ENCODE measurements around the gene COL4A6.

The COL4A6 gene

DNA sequence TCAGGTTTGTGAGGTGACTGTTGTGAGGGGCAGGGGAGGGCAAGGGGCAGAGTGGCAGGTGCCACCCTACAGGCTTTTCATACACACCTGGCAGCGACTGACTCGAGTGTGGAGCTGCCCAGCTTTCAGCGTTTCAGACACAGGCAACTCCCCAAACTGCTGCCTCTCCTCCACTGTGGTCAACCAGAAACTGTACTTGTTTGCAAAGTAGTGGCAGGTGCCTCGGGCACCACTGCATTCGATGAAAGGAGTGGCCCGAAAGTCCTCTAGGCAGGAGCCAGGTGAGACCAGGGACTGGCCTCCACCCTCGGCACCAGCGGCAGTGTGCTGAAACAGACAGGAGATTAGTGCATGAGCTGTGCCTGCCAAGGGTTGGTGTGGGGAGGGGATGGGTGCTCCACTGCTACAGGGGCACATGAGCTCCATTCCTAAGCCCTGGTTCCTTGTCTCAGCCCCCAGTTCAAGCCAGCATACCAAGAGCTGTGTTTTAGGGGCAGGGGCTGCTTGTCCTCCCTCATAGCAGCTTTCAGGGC is 281.2 kb downstream of the COL4A6 start:
- no peak for DNase-seq (ENCODE audit: low spot score)

DNA sequence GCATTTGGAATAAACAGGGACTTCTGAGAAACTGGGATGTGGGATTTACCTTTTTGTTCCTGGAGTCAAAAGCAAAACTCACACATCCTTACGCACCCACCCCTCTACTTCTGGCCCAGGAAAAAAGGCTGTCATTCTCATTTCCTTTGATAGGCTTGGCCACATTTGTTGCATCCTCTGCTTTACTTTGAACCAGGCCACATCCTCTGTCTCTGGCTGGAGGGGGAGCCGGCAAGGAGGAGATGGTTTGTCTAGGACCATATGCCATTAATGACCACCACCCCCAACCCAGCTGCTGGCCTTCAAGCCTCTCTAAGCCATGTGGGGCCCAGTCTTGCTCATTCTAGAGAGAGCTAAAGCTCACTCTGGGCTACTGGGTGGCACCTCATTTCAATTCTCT is 282.1 kb downstream of the COL4A6 start:
- no peak for DNase-seq (ENCODE audit: low spot score)

DNA sequence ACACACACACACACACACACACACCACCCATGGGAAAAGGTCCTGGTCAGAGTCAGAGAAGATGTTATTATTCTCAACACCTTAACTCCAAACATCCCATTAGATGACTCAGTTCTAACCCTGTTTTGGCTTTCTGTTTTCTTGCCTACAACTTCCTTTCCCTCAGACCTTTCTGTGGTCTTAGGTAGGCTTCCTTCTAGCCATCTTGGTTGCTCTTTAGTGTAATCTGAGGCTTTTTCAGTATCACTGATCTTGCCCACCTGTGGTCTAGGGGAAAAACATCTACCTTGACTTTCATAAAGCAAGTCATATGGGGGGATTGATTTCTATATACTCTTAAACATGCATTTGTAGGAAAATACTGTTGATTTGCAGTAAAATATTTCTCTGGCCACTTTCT is 289.7 kb downstream of the COL4A6 start:
- no peak for DNase-seq (ENCODE audit: low spot score)

DNA sequence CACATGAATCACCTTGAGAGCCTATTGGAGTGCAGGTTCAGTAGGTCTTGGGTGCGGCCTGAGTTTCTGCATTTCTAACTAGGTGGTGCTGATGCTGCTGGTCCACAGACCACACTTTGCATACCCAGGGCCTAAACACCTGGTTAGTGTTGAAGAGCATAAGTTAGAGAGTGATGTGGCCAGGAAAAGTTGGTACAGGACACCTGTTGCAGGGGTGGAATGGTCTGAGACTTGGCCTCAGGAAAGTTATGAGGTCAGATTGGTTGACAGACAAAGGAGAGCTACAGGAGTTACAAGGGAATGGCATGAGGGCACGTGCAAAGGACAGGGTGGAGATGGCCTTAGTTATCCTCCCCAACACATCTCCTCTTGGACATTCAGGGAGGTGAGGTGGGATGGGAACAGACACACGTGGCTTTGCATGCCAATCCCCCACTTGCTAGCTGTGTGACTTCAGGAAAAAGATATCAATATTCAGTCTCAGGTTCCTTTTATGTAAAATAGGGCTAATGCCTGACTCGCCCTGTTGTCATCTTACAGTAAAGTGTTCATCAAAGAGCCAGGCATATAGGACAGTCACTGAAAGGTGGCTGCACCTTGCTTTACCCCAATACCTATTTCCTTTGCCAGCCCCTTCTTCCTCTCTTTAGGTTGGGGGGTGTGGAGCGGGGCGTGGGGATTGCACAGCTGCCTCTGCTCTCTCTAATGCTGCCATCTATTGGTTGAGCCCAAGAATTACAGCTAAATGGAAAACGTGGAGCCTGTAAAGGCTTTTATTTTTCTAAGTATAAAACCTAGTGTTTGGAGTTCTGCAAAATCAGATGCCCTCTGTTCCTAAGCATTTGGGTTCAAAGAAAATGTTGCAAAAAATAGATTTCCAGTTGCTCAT is 299.2 kb downstream of the COL4A6 start:
- DNase-seq (ENCODE audit: low spot score): peak; percentile 17

DNA sequence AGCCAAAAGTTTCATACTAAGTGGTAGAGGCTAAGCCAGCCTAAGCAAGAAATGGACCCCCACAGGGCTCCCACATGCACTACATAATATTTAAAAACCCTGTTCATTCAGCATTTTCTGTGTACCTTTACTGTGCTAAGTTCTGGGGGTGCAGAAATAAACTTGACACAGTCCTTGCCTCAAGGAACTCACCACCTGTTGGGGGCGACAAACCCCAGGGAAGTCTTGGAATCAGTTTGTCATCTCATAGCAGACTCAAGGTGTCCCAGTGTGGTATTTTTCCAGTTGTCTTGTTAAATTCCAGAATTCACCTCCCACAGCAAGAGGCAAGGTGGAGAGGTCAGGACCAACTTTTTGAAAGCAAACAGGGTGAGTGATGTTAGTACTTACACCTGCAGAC is 303.5 kb downstream of the COL4A6 start:
- DNase-seq (ENCODE audit: low spot score): no peak

DNA sequence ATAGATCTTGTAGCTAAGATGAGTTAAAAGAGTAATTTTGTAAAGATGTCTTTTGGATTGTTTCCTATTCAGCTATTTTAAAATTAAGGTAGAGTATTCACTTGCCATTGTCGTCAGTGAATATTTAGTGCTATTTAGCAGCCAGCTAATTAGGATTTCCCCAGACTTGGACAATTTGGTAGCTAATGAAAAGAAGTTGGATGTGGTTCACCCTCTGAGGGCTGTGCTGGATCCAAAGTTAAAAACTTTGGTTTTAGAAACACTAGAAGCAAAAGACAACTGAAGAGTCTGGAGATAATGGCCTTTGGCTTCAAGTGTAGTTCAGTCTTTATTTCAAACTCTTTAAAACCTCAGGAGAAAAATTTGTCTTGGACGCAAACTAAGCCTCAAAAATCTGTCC is 305.3 kb downstream of the COL4A6 start:
- no peak for DNase-seq (ENCODE audit: low spot score)

DNA sequence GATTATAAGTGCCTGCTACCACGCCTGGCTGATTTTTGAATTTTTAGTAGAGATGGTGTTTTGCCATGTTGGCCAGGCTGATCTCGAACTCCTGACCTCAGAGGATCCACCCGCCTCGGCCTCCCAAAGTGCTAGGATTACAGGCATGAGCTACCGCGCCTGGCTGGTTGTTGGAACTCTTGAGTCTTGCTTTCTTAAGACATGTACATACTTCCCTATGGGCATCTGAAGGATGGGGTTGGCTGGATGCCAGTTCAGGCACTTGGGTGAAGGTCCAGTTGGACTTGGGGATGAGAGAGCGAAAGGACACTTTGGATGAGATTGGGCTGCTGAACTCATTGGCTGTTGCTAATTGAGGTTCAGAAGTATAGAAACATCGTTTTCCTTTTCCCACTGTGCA is 306.2 kb downstream of the COL4A6 start:
- no peak for DNase-seq (ENCODE audit: low spot score)

DNA sequence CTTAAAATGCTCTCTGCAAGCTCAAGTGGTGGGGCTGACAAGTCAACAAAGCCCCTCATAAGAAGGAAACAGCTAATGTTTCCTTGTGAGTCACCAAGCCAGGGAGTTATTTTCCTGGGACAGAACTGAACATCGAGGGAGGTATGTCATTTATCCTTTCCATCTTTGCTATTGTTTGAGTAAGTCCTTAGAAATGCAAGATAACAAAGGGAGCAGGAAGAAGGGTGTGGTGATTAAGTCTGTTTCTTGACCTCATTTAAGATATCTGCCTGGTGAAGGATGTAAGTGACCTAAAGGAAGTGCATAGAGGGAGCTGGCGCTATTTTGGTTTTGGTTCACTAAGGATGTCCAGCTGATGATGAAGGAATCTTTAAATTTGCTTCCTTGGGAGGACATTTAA is 306.8 kb downstream of the COL4A6 start:
- DNase-seq (ENCODE audit: low spot score): no peak

DNA sequence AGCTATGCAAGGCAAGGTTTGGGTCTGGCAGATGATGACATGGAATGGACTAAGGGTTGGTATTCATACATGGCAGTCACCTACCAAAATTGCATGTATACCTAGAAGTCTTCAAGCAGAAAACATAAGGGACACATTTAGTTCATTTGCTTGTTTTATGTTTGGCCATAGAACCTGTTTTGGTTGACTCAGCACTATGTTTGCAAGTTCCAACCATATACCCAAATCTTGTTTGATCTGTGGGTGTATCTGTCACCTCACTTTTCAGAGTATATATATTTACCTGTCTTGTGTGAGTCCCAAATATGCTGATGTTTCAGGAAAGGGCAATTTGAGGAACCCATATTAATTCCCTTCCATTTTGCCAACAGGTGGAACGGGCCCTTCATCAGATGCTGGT is 307.3 kb downstream of the COL4A6 start:
- DNase-seq (ENCODE audit: low spot score): no peak

DNA sequence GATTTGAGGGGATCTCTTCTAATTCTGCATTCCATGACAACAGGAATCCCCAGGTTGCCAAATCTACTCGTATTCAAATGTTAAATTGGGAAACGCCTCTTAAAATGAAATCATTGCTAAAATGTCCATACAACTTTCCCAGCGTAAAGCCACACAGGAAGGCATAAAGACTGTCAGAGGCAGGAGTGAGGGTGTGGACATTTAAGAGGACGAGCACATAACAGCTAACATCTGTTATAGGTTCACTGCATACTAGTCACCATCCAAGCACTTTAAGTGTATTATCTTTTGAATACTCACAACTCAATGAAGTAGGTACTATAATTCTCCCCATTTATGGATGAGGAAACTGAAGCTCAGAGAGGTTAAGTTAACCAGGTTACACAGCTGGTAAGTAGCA is 311.1 kb downstream of the COL4A6 start:
- no peak for DNase-seq (ENCODE audit: low spot score)

DNA sequence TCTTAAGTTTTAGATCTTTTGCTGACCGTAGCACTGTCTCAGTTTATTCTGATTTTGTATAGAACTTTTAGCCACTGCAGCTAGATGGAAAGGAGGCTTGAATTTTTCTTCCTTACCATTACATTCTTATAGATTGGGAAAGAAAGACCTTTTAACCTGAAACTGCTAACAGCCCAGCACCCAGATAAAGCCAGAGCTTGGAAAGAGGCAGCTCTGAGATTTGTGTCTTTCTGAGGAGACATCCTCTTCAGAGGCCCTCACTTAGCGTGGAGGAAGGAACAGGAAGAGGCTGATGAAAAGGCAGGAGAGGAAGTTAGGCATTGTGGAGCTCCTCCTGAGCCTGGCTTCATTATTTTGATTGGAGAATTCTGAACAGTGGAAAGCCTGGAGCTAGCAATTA is 311.6 kb downstream of the COL4A6 start:
- DNase-seq (ENCODE audit: low spot score): no peak

DNA sequence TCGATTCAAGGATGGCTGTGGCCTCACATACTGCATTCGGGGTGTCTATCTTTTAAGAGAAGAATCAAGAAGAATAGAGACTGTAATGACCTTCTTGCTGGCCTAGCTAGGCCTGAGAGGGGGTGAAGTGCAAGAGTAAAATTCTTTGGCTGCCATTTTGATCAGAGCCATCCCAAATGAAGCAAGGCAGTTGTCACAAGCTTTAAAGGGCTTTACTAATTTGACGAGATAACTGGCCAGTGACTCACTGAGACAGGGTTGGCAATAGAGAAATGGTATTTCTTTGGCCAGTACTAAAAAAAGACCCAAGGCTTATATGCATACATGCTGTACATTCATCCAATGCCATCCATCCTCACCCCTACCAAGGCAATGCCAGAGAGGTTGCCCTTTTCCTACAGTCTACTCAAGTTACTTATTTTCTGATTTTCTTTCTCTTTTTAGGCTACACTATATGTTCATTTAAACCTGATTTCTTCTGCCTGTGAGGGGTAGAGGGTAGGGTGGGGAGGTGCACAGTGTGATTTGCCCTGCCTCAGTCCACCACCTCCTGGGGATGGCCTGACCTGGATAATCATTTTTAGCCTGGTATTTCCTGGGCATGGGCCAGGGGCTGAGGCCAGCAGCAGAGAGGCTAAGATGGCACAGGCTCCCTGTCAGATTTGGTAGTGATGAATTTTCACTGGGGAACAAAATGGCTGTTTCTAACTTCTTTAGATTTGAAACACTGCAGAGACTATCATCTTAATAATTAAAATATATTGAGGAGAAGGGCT is 314.4 kb downstream of the COL4A6 start:
- DNase-seq (ENCODE audit: low spot score): no peak

DNA sequence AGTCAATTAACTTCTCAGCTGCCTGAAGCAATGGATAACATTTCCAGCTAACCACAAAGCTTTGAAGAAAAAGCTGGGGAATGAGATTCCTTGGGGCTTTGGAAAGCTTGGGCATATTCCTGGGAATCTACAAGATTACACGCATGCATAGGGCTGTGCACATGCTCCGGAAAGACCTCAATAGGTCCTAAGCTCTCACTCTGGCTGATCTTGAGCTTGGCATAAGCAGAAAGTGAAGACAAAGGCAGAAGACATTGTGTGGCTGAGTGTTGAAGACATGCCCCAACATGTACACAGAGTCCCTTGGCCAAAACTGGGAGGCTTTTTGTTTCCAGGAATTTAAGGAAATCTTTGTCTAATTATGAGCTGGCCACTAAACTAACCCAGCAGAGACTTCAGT is 315.5 kb downstream of the COL4A6 start:
- DNase-seq (ENCODE audit: low spot score): peak; percentile 9

DNA sequence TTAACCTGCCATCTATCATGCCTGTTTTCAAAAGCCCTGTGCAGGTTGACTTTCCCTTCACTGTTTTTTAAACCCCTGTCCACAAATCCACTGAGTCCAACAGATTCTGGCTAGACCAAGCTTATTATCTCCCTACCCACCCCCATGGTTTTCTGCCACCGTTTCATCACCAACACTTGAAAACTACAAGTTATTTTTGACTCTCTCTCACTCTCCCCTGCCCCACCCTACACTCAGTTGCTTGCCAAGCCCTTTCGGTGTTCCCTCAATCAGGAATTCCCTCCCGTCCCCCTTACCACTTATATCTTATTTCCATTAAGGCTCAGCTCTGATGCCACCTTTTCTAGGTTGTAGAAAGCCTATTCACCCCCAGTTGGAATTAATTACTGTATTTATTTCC is 316.9 kb downstream of the COL4A6 start:
- no peak for DNase-seq (ENCODE audit: low spot score)

DNA sequence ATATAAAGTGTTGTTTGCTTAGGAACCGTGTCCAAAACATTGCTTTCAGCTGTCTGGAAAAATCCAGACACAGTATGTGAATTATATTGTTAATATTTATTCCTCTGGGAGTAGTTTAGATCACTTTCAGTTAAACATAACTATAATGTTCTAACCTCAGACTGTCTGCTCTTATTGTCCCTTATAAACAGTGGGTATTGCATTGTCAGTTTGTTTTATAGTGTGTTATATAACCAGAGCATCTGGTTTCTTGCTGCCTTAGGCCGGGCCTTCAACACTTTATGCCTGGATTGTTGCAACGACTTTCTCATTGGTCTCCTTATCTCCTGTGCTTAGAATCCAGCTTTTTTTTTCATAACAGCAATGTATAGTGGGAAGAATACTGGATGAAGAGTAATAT is 320.2 kb downstream of the COL4A6 start:
- DNase-seq (ENCODE audit: low spot score): no peak

DNA sequence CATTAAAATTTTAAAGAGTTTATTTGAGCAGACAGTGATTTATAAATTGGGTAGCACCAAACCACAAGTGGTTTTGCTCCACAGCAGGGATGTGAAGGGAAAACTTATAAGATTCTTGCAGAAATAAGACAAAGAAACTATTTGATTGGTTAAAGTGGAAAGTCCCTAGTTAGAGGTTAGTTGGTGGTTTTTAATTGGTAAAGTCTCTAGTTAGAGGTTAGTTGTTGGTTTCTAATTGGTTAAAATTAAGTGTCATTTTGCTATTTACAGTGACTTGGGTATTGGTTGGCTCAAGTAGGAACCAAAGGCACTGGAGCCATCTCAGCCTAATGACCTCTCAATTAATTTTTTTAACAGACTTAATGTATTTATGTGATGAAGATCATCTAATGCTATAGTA is 323.7 kb downstream of the COL4A6 start:
- no peak for DNase-seq (ENCODE audit: low spot score)
